Small intestine (tissue), 7 donors: Measurements from ENCODE around the gene CCSER1. TPM values are rescaled to one million over a fixed set of nuclear protein-coding genes. Genes with fewer than 3 reads are reported as not detected.

Experiments
- DNase-seq, 2 donors: peaks; one replicate each; pipeline versions ENCODE4 v3.0.0 to v3.0.0-alpha.2; 2013
- FAIRE-seq: peaks from 2 replicates; lab custom pipeline; 2012; peaks lifted over from hg19 to GRCh38; lab: Jason Lieb, UNC
- H3K27ac ChIP-seq, 3 donors: one replicate each; pipeline ENCODE4 v1.5.1; 2013; ENCODE audit warnings: low read length in 2 of 3, mild to moderate bottlenecking in 2 of 3, control low read depth in 1 of 3, inconsistent platforms in 1 of 3, low read depth in 1 of 3, moderate library complexity in 1 of 3
- H3K27me3 ChIP-seq, 3 donors: one replicate each; pipeline ENCODE4 v1.6.1; 2013; ENCODE audit warnings: low read length in 3 of 3, inconsistent platforms in 1 of 3; ENCODE audit not compliant: control insufficient read depth in 3 of 3, insufficient read depth in 3 of 3
- H3K36me3 ChIP-seq, 3 donors: one replicate each; pipeline ENCODE4 v1.6.1; 2013; ENCODE audit warnings: low read length in 3 of 3, inconsistent platforms in 1 of 3, low read depth in 1 of 3, mild to moderate bottlenecking in 1 of 3, moderate library complexity in 1 of 3; ENCODE audit not compliant: control insufficient read depth in 3 of 3, insufficient read depth in 2 of 3
- H3K4me1 ChIP-seq, 3 donors: one replicate each; pipeline ENCODE4 v1.6.1; 2013; ENCODE audit warnings: low read length in 2 of 3, inconsistent platforms in 1 of 3, low read depth in 1 of 3, mild to moderate bottlenecking in 1 of 3, moderate library complexity in 1 of 3; ENCODE audit not compliant: control insufficient read depth in 3 of 3, insufficient read depth in 2 of 3
- H3K4me3 ChIP-seq, 3 donors: one replicate each; pipeline ENCODE4 v1.5.1; 2013; ENCODE audit warnings: low read length in 3 of 3, control low read depth in 1 of 3, inconsistent platforms in 1 of 3, low read depth in 1 of 3, mild to moderate bottlenecking in 1 of 3, moderate library complexity in 1 of 3
- H3K9me3 ChIP-seq, 2 donors: one replicate each; pipeline ENCODE4 v1.6.1; 2013; ENCODE audit warnings: low read depth in 1 of 2, low read length in 1 of 2; ENCODE audit not compliant: control insufficient read depth in 2 of 2, insufficient read depth in 1 of 2
- WGBS, 3 donors: extraction: QIAGEN DNeasy Blood & Tissue Kit; methylation state at CpG; one replicate each; pipeline ENCODE4 v1.1.7; 2013; 5-methylcytosine and 5-hydroxymethylcytosine counted together
- polyA plus RNA-seq, 4 donors: library from polyadenylated mRNA; stranded (reverse) in 3 of 4; unstranded in 1 of 4; fragments of 200-250 nt in 3 of 4; fragments of 120-200 nt in 1 of 4; gene quantifications; one replicate each; pipeline versions ENCODE4 v1.2.1 to v1.2.3, GENCODE V29; 2013
- donor health status: healthy with polysubstance abuse.
- donor health status: control.
- donor health status: control.
- donor health status: Bipolar disorder and iron deficiency.
- donor health status: healthy.

CCSER1 gene
- polyA plus RNA-seq, 4 donors = 3.5 to 8.7 (median 5.7) TPM

DNA sequence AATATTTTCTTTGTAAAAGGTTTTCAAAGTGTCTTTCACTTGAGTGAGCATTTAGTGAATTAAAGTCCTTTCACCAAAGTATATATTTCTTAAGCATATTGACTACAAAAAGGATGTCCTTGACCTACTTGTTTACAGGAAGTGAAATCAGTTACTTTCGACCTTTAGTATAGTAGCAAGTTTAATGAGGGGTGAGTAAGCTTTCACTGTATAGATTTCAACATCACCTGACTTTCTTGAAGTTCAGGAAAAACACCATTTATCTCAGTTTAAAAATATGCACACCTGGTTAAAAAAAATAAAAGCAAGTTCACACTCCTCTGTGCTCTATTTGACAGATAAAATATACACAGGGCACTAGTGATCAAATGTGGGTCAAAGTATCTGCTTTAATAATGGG, 88.1 kb downstream of the CCSER1 start:
- FAIRE-seq (no peak), DNase-seq (peak; percentile 64 to 78)
- Histone ChIP-seq H3K27ac (peak overlapping the region in 1 of 3 donors; percentile 42), H3K4me1 (peaks cover 2 to 7% (median 4%) of the 10 kb centered on the region in 3 donors), H3K36me3 (no peaks in the 10 kb centered on the region), H3K27me3 (no peaks in the 10 kb centered on the region), H3K9me3 (no peaks in the 10 kb centered on the region), H3K4me3 (no peak overlapping the region)
- WGBS, 3 donors = 2 to 19% (median 3%) methylated on average over 1 of the region's 1 CpG

DNA sequence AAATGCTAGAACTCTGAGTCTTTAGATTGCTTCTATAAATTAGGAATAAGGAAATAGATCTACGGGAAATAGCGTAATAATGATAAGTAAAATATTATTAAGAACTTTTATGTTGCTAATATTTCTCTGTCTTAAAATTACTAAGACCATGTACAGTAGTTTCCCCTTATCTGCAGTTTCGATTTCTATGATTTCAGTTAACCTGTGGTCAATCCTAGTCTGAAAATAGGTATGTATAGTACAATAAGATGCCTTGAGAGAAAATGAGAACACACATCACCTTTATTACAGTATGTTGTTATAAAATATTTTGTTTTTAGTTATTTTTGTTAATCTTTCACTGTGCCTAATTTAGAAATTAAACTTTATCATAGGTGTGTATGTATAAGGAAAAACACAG, 92.6 kb downstream of the CCSER1 start:
- Histone ChIP-seq H3K36me3 (no peaks in the 10 kb centered on the region), H3K4me1 (peaks cover 2 to 7% (median 4%) of the 10 kb centered on the region in 3 donors), H3K27me3 (no peaks in the 10 kb centered on the region), H3K27ac (no peak overlapping the region), H3K9me3 (no peaks in the 10 kb centered on the region), H3K4me3 (no peak overlapping the region)
- FAIRE-seq (no peak), DNase-seq (no peak)
- 83 to 88% (median 88%) methylated on average over 3 of the region's 3 CpGs for WGBS, 3 donors

DNA sequence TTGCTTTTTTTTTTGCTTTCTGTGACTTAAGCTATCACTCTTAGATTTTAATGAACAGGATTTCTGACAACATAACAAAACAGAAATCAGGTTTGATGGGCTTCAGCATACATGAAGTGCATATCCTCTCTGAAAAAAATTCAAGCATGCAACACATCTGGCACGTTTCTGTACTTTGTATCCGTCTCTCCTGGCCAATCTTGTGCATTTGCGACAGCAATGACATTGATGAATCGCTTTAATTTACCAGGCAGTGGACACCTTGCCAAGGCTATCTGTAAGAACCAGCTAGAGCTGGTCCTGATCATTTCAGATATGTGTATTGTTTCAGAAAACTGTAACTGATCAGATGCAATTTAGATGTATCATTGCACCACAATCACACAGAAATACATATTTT, 93.3 kb downstream of the CCSER1 start:
- WGBS, 3 donors = 54 to 58% (median 54%) methylated on average over 4 of the region's 4 CpGs
- no peaks in the 10 kb centered on the region for H3K36me3 ChIP-seq
- H3K9me3 ChIP-seq = no peaks in the 10 kb centered on the region
- DNase-seq (no peak), FAIRE-seq (no peak)
- H3K27ac ChIP-seq = no peak overlapping the region
- no peak overlapping the region for H3K4me3 ChIP-seq
- peaks cover 2 to 7% (median 3%) of the 10 kb centered on the region in 3 donors for H3K4me1 ChIP-seq
- H3K27me3 ChIP-seq = no peaks in the 10 kb centered on the region

DNA sequence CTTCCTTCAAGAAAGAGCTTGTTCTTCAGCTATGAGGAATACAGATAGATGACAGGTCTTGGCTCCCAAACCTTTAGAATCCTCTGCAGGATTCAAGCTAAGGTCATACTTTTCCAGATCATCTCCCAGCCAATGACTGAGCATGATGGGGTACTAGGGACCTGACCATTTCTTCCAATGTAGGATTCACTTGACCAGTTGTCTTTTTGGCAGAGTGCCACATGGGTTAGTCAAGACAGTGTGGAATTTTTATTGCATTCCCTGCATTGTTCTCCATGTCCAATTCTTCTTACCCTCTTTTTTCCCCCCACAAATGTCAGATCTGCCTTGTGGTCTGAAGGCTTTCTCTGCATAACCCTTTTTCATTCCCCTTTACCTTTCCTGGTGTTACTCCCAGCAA, 99.5 kb downstream of the CCSER1 start:
- no peaks in the 10 kb centered on the region for H3K36me3 ChIP-seq
- no peak for FAIRE-seq

DNA sequence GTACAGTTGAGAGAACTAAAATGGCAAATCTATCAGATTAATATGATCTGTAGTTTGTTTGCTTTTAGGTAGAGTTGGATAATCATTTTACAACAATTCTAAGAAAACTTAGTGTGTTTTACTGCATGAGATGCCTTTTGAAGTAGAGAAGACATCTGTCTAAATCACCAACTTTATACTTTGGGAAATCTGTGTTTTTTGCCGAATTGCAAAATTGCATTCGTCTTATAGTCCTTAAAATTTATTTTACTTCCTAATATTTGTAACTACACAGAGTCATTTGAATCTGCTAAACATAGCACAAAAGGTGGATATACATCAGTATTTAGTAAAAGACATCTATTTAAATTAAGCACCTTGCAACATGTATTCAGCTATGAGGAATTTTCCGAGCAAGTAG, 100.0 kb downstream of the CCSER1 start:
- no peaks in the 10 kb centered on the region for H3K27me3 ChIP-seq
- WGBS, 3 donors = 92 to 99% (median 96%) methylated on average over 3 of the region's 3 CpGs
- H3K9me3 ChIP-seq = peaks cover 0 to 6% of the 10 kb centered on the region in 2 donors
- DNase-seq (no peak), FAIRE-seq (no peak)
- H3K4me3 ChIP-seq = no peak overlapping the region
- H3K27ac ChIP-seq = no peak overlapping the region
- no peaks in the 10 kb centered on the region for H3K4me1 ChIP-seq
- no peaks in the 10 kb centered on the region for H3K36me3 ChIP-seq

More for the DNA sequence above, 99.5 kb downstream of the CCSER1 start:
- no peaks in the 10 kb centered on the region for H3K27me3 ChIP-seq
- no peak overlapping the region for H3K27ac ChIP-seq
- DNase-seq = no peak
- peaks cover 0 to 6% of the 10 kb centered on the region in 2 donors for H3K9me3 ChIP-seq
- H3K4me1 ChIP-seq = no peaks in the 10 kb centered on the region
- no peak overlapping the region for H3K4me3 ChIP-seq

DNA sequence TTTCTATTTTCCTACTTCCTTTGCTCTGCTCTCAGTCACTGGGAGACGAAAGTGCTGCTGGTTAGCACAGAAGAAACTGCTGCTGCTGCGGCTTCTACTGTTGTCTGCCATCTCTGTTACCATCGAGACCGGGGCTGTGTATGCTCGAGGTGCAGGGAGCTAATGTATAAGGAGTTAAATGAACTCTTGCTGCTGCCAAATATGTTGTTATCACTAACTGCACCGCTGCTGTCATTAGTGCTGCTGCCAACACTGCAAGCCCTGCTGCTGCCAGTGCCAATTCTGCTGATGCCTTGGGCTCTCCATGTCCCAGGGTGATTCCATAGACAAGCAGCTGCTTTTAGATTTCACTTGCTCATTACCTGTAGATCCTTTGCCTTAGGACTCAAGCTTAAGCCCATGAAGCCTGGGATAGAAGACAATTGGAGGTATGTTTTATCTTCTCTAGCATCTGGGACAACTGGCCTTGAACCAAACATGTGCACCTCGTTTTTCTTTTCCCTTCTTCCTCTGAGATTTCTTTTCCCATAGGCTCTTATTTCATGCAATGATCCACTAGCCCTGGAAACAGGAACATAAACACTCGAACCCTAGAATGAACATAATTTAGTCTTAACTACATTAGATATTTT, 107.8 kb downstream of the CCSER1 start:
- no peak for FAIRE-seq
- WGBS, 3 donors = 60 to 66% (median 62%) methylated on average over 8 of the region's 8 CpGs
- Histone ChIP-seq H3K27ac (no peak overlapping the region), H3K9me3 (no peaks in the 10 kb centered on the region), H3K4me1 (no peaks in the 10 kb centered on the region), H3K27me3 (no peaks in the 10 kb centered on the region), H3K36me3 (no peaks in the 10 kb centered on the region), H3K4me3 (no peak overlapping the region)
- DNase-seq = no peak

DNA sequence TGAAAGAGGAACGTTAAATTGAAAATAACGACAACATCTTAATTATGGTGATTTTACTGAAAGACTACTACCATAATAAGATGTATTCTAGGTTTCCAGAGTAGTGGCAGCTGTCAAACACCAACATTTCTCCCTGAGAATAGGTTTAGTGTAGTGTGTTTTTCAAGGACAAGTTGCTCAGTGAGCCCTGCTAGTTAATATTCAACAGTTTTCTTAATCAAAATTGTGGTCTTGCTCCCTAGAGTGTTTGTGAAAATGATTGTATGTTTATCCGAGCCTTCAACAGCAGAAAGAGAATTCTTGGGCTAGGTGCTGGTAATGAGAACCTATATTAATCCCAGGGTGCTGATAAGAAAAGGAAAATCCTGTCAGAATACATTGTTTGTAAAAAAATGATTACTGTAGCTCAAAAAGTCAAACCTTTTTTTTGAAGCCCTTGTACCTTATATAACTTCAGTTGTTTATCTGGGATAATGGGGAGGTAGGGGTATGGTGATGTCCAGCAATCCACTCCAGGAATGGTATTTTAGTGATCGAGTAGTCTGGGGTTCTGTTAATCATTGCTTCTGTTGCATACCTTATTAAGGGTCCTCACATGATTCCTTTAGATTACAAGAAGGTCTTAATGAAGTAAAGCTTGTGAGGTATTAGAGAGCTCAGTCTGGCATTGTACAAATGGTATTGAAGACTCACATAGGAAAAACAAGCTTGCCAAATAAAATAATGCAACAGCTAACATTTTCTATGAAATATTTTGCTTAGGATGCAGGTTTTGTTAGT, 110.7 kb downstream of the CCSER1 start:
- Histone ChIP-seq H3K27ac (no peak overlapping the region), H3K9me3 (no peaks in the 10 kb centered on the region), H3K27me3 (no peaks in the 10 kb centered on the region), H3K4me1 (no peaks in the 10 kb centered on the region), H3K4me3 (no peak overlapping the region), H3K36me3 (no peaks in the 10 kb centered on the region)
- 73 to 89% (median 78%) methylated on average over 4 of the region's 4 CpGs for WGBS, 3 donors
- no peak for DNase-seq
- no peak for FAIRE-seq

DNA sequence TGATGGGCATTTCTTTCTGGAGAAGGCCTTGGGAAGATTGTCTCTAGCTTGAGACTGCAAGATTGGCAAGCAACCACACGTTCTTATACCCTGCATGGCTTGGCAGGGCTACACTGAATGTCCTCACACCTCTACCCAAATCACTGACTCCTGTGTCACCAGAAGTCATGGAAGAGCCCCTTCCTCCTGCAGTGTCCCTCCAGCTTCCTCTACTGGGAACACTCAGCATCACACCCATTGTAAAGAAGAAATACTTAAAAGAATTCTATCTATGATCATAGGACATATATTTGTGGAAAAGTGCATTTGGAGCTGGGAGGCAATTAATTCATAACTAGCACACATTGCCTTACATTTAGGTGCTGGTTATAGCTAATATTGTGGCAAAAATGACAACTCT, 113.1 kb downstream of the CCSER1 start:
- H3K4me1 ChIP-seq = no peaks in the 10 kb centered on the region
- H3K27me3 ChIP-seq = no peaks in the 10 kb centered on the region
- no peak overlapping the region for H3K27ac ChIP-seq
- FAIRE-seq (no peak), DNase-seq (no peak)
- H3K36me3 ChIP-seq = no peaks in the 10 kb centered on the region
- WGBS, 3 donors = 61 to 79% (median 70%) methylated on average over 1 of the region's 1 CpG
- H3K4me3 ChIP-seq = no peak overlapping the region
- no peaks in the 10 kb centered on the region for H3K9me3 ChIP-seq
